Mammary epithelial cell (primary cell): ENCODE data around the gene CRB2.

Experiments
- CTCF ChIP-seq, 2 donors: IDR thresholded peaks in 1 of 2; conservative IDR thresholded peaks in 1 of 2; 2 replicates each; pipeline ENCODE4 v1.5.1; 2011 to 2012; ENCODE audit warnings: inconsistent platforms in 2 of 2, low read length in 2 of 2, mild to moderate bottlenecking in 2 of 2, control low read depth in 1 of 2, low read depth in 1 of 2; ENCODE audit not compliant: insufficient read depth in 1 of 2; ENCODE audit errors: extremely low read depth in 1 of 2
- EZH2 ChIP-seq: IDR thresholded peaks from 2 replicates; pipeline ENCODE4 v1.6.1; 2012; ENCODE audit warnings: low read length, inconsistent platforms, borderline replicate concordance

DNA sequence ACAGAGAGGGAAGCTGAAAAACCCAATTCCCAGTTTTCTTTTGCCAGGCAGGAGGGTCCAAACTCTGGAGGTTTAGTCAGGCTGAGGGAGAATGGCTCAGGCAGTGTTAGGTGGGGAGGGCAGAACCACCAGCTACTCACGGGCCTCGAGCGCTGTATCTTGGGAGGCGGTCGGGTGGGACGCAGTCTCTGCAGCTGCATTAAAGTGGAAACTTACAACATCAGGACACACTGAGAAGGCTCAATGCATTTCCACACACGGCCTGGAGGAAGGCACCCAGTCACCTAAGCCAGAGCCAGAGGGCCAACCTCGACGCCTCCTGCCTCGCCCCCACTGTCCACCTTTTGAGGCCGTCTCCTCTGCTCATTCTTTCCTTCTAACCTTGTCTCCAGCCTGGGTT is 55.6 kb downstream of the CRB2 start:
- TF ChIP-seq CTCF (conservative IDR thresholded peaks at IDR 0.05 in 1 of 2, IDR thresholded peaks at IDR 0.05 in 1 of 2; ENCODE audit: extremely low read depth in 1 of 2, insufficient read depth in 1 of 2, low read depth in 1 of 2, low read length in 2 of 2) (no peak), EZH2 (no peak)
